Adrenal gland (tissue), 5 donors: ENCODE data around the gene HDAC4.

Experiments used
- CTCF ChIP-seq, 6 experiments: fragments of 450-650 bp in 4 of 6; fragments of 200-600 bp in 2 of 6; sonication (generic) in 1 of 6; IDR thresholded peaks; 1 replicate in 5 of 6; 2 replicates in 1 of 6; pipeline versions ENCODE4 v1.5.1 to v1.8.0; 2016 to 2021; ENCODE audit warnings: antibody characterized with exemption in 6 of 6, mild to moderate bottlenecking in 2 of 6, moderate library complexity in 1 of 6
- POLR2A ChIP-seq, 2 donors: fragments of 450-650 bp; IDR thresholded peaks; one replicate each; pipeline ENCODE4 v1.6.1; 2017; ENCODE audit warnings: antibody characterized with exemption in 2 of 2, mild to moderate bottlenecking in 2 of 2, moderate library complexity in 1 of 2
- donor health status: DM: no; HTN: no; CAD: no.

DNA sequence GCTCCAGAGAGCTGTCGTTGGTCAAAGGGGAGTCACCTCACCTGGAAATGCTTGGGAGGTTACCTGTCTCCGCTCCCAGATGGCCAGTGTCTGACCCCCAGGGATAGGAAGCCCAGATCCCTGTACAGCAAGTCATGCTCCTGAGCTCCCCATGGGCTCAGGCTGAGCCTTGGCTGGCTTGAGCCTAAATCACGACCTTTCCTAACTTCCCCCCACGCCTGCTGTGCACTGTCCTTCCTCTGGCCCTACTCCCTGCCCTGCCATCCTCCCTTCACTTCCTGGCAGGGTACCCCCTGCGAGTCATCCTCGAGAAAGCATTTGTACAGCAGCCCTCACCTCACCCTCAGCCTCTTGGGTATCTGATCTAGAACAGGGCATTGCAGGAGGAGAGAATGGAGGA is 9.2 kb upstream of the HDAC4 start:
- TF ChIP-seq CTCF (IDR thresholded peaks at IDR 0.05) (no peak), POLR2A (IDR thresholded peaks at IDR 0.05) (no peak)
